Heart left ventricle (tissue), 13 donors: ENCODE results near the gene ZNF775.

ENCODE experiments used
- CTCF ChIP-seq, 12 donors: fragments of 200-600 bp; sonication (generic) in 4 of 12; IDR thresholded peaks; one replicate each; pipeline versions ENCODE4 v1.5.0 to v1.8.0; 2018 to 2022; ENCODE audit warnings: antibody characterized with exemption in 12 of 12, mild to moderate bottlenecking in 5 of 12
- POLR2A ChIP-seq, 2 donors: fragments of 450-650 bp; IDR thresholded peaks; one replicate each; pipeline ENCODE4 v1.6.1; 2017; ENCODE audit warnings: antibody characterized with exemption in 2 of 2, mild to moderate bottlenecking in 2 of 2, moderate library complexity in 2 of 2
- donor health status: ischemic (EF 13 %, LVEDD 7.1; RV severe dilation, severe dysfunction).
- donor health status: DM: no; HTN: yes; CAD: no.
- donor health status: DM: no; HTN: no; CAD: no.
- donor health status: ischemic (EF 25% LVEDD 6.9; RV normal size, moderate dysfunction).
- donor health status: ischemic (EF 25% LVEDD 5.7; RV mildly dilated, moderate dysfunction).
- donor health status: ischemic (EF 35%, LVEDD 5.7; RV mildly dilated, moderate dysfunction).
- donor health status: nonischemic (EF 11% LVEDD 7.7; RV severe dilation, severe dysfunction).
- donor health status: DM: yes; HTN: yes; CAD: no.
- donor health status: PGD.
- donor health status: ischemic (EF 29% LVEDD 5.4; RV normal size, mild dysfunction).
- donor health status: nonischemic (EF 23%, LVEDD 6.1; RV moderate dilation, normal function).

DNA sequence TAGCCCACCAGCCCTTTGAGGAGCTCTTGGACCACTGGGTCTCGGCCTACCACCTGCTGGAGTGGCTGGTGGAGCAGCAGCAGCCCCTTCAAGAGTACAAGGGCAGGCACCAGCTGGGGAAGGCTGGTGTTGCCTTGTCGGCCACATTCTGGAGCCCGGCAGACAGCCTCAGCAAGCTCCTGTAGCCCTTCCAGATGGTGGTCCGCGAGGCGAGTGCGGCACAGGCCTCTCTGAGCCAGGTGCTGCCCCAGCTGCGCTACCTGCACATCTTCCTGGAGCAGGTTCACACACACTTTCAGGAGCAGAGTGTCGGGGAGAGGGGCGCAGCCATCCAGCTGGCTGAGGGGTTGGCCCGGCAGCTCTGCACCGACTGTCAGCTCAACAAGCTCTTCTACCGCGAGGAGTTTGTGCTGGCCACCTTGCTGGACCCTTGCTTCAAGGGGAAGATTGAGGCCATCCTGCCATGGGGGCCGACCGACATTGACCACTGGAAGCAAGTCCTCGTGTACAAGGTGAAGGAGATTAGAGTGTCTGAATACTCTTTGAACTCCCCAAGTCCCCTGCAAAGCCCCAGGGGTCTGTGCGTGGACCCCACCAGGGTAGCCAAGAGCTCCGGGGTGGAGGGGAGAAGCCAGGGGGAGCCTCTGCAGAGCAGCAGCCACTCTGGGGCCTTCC is 48.8 kb upstream of the ZNF775 start:
- TF ChIP-seq CTCF (IDR thresholded peaks at IDR 0.05) (no peak), POLR2A (IDR thresholded peaks at IDR 0.05) (no peak)
